Middle frontal gyrus (tissue), 1 donor: ENCODE data around the gene DGCR6.
"Not testable (repeated sequence)": the region's sequence is repeated elsewhere in the genome, so short reads cannot be mapped to it uniquely, and the experiment has no call there.

Experiments used
- DNase-seq: peaks from one replicate; pipeline ENCODE4 v3.0.0-alpha.2; 2015; ENCODE audit warnings: low spot score; ENCODE audit errors: extremely low spot score

The DGCR6 gene

DNA sequence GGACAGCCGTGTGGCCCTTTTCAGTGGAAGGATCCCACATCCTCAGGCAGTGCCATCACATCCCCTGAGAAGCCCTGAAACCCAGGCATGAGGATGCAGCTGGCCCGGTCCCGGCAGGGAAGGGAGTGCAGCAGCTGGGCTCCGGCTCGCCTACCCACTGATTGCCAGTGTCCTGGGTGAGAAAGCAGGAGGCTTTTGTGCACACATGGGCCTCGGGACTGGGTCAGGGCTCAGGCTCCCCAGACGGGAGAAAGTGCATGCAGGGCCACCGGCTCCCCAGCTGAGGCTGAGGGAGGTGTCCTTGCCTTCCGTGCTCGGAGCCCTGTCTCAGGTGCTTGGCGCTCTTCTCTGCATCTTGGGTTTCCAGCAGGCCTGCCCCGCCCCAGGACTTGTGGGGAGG is 53.6 kb downstream of the DGCR6 start:
- not testable (repeated sequence) for DNase-seq

- not testable (repeated sequence) for DNase-seq
Observed at GRCh38 chr22:18960166-18960820, 54.2 kb downstream of the DGCR6 start.

DNA sequence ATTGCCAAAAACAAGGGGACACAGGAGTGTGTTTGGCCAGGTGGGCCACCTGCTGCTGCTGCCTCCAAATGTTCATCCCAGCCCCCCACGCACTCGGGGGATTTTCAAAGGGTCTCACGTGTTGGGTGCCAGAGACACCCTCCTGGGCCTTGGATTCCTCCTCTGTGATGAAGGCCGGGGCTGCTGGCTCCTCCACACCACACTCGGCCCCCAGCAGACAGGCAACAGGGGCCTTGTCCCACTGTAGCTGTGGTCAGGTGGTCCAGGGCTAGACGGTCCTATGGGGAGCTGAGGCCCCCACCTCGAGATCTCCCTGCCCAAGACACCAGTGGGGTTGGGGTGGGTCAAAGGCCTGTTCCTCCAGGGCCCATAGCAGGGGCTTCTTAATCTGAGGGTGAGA is 55.1 kb downstream of the DGCR6 start:
- DNase-seq, result not testable (repeated sequence)
